Measurements from ENCODE around the gene MYO9B.

DNA sequence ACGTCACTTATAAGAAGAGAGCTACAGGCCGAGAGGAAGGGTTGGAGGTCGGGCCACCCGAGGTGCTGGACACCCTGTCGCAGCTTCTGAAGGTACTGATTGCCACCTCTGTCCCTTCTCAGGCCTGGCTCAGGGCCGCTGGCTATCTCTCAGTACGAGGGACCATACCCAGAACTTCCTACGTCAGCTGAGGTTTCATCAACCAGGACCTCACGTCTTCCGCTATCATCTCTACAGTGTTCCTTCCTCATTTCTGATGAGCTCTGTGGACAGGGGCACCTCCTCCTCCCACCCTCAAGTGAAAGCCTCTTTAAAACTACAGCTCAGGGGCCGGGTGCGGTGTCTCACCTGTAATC is 81.3 kb downstream of the MYO9B start:
- no peak for TF ChIP-seq CTCF (IDR thresholded peaks at IDR 0.05)
- TF ChIP-seq POLR2A (IDR thresholded peaks at IDR 0.05), result no peak

Data from heart left ventricle (tissue), 13 donors.